GM10266 (cell line): Measurements from ENCODE around the gene HYAL4.

ENCODE experiments used
- DNase-seq: peaks from one replicate; pipeline ENCODE4 v3.0.0; 2012; ENCODE audit errors: extremely low spot score
- TF ChIP-seq, protein P1 (sequence below): IDR thresholded peaks from 2 replicates; pipeline ENCODE4 v1.5.1; 2012; ENCODE audit warnings: mild to moderate bottlenecking, low read depth; ENCODE audit not compliant: control insufficient read depth, insufficient read depth; ENCODE audit errors: missing control alignments

The HYAL4 gene

DNA sequence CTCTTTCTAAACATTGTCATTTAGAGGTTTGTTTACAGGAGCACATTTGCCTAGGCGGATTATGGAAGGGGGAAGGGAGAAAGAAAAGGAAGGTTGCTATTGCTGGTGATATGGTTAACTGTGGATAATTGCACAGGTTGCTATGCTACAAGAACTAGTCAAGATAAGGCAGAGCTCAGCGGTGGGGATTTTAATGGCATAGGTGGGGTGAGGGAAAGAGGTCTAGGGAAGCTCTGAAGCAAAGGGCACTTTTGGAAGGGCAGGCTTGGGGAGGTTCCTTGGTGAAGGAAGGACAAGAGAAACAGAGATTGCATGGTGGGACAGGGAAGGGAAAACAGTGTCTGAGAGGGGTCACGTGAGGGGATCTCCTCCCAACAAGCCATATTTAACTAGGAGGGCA, 19.5 kb downstream of the HYAL4 start:
- TF ChIP-seq, protein P1, sequence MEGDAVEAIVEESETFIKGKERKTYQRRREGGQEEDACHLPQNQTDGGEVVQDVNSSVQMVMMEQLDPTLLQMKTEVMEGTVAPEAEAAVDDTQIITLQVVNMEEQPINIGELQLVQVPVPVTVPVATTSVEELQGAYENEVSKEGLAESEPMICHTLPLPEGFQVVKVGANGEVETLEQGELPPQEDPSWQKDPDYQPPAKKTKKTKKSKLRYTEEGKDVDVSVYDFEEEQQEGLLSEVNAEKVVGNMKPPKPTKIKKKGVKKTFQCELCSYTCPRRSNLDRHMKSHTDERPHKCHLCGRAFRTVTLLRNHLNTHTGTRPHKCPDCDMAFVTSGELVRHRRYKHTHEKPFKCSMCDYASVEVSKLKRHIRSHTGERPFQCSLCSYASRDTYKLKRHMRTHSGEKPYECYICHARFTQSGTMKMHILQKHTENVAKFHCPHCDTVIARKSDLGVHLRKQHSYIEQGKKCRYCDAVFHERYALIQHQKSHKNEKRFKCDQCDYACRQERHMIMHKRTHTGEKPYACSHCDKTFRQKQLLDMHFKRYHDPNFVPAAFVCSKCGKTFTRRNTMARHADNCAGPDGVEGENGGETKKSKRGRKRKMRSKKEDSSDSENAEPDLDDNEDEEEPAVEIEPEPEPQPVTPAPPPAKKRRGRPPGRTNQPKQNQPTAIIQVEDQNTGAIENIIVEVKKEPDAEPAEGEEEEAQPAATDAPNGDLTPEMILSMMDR: no peak
- DNase-seq: no peak

DNA sequence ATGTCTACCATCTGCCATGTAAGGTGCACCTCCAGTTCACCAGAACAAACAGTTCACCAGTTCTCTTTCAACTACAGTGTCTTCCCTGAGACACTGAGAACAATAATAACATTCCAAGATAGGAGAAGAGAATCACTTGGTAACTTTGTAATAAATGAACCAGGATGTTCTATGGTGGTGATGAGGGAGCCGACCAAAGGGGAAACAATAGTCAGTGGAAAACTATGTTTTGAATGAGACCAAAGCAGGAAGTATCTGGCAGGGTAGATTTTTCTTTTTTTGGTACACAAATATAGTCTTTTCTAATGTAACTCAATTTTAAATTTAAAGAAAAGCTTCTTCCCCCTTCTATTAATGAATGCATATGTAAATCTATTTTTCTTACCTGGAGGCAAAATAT, 20.0 kb downstream of the HYAL4 start:
- TF ChIP-seq, protein P1: no peak
- DNase-seq: no peak

DNA sequence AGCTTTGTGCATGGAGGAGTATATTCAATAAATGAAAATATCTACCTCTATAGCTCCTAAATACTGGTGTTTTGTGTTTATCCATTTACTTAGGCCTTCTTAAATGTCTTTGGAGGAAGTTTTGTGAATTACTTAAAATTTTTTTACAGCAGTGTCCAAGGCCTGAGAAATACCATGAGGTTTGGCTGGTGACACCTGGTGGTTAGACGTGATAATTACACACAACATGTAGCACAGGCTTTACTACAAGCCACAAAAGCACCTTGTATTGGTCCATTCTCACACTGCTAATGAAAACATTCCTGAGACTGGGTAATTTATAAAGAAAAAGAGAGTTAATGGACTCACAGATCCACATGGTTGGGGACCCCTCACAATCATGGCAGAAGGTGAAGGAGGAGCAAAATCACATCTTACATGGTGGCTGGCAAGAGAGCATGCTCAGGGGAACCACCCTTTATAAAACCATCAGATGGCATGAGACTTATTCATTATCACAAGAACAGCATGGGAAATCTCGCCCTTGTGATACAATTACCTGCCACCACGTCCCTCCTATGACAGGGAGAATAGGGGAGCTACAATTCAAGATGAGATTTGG, 20.6 kb downstream of the HYAL4 start:
- TF ChIP-seq, protein P1: peak; percentile 68
- peak; percentile 20 for DNase-seq

DNA sequence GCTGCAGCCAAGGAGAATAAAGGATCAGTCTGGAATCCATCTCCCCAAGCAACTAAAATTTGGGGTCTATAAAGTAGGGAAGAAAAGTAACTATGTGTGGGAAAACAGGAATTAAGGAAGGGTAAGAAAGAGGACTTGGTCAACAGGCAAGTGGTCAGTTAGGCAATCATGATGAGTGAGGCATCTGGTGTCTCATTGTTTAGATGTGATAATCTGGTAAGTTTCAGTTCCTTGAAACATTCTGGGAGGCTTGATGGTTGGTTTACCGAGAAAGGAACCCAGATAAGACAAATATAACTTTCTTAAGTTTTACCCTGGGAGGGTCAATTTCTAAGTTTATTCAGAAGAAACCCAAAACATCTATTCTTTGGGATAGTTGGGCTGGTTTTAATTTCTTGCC, 22.3 kb downstream of the HYAL4 start:
- DNase-seq: no peak
- TF ChIP-seq, protein P1: no peak

DNA sequence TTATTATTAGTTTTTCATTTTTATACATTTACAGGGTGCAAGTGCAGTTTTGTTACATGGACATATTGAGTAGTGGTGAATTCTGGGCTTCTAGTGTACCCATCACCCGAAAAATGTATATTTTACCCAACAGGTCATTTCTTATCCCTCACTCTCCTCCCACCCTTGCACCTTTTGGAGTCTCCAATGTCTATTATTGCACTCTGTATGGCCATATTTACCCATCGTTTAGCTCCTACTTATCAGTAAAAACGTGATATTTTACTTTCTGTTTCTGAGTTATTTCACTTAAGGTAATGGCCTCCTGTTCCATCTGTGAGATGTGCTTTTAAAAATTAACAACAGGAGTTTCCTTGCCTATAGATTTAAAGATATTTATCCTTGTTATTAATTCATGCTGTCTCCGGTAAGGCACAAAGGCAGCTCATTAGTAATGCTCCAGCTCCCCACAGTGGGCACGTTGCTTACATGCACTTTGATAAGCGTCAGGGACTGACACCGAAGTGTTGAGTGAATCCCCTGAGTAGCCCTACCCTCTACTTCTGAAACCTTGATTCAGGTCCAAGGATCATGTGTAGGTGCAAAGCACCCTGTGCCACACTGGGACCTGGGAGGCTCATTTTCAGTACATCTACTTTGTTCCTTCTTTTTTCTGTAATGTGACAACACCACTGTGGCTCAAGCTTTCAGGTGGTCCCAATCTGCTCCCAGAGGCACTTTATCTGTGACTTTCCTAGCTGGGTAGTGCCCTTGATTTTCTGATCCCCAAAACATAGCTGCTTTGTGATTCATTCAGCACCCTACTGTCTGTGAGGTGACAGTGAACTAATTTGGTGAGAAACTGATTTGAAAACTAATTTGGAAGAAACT, 27.3 kb downstream of the HYAL4 start:
- DNase-seq: peak; percentile 38
- TF ChIP-seq, protein P1: peak; percentile 76

DNA sequence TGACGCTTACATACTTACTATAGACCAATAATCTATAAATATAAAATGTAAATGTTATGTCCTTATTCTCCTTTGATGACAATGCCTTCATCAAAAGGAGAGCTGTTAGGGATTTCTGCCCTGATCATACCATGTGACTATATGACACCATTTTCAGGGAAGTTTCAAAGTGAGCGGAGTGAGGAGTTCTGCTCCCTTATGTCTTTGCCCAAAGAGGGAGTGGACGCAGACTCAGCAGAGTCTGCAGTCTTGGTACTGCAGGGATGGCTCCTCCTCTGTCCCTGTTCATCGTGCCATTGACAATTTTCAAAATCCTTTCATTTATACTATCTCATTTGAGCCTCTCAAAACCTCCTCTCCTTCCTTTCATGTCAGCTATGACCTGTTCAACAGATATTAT, 27.9 kb downstream of the HYAL4 start:
- no peak for DNase-seq
- TF ChIP-seq, protein P1: no peak
